HG02840 (cell line): ENCODE data around the gene LIPA.
"Not testable (repeated sequence)": the region's sequence is repeated elsewhere in the genome, so short reads cannot be mapped to it uniquely, and the experiment has no call there.

Experiments
- ATAC-seq: cut with Tn5 transposase; IDR thresholded peaks from one replicate; pipeline ENCODE4 v1.9.1; 2021; ENCODE audit warnings: mild to moderate bottlenecking, moderate library complexity, moderate number of reproducible peaks; ENCODE audit not compliant: unreplicated experiment, low FRiP score

LIPA gene

DNA sequence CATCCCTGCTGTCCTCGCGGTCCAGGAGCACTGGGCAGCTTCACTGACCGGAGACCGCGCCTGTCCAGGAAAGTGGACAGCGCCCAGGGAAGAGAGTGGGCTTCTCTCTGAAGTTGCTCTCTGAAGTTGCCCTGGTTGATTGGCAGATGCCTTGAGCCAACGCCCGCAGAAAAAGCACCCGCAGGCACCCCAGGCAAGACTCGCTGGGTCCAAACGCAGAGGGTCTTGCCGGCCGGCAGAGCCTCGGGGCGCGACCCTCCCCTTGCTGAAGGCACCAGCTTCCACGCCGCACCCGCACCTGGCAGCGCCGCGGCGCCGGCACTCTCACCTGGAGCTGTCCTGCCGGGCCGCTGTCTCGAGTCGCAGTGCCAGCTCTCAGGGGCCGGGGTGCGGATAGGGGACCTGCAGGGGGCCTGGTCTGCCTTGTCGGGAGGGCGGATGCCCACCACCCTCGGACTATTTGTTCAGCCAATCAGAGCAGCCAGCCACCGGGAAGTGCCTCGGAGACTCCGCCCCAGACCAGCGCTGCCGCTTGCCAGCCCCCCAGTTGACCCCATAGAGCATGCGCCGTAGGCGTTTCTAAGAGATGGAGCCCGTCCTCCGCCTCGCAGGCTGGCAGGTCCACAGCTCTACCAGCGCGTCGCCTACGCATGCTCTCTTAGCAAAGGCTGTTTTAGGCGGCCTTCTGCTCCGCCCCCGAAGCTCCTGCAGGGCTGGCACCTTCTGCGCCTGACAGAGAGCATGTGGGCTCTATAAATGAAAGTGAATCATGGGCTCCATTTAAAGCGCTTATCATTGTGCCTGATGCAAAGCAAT lies at the start of gene LIPA:
LIPA (minus strand) TSS at position 367 of the 816 bp plus-strand sequence. CDS start 4,127 bp downstream, outside the sequence.
- ATAC-seq = peak; percentile 98

DNA sequence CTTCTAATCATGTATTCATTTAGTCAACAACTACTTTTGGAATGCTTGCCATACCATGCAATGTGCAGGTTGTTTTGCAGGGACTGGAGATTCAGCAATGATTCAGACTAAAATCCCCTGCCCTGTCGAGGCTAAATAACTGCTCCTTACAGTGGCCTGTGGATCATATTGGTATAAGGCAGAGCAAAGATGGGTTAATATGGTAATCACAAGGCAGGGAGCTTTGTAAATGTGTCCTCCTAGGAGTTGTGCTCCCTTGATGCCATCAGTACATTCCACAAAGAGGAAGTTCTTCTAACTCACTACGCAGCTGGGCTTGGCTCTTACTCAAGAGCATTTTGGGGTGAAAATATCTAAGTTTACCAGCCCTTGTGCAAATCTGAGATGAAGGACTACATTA lies 49.7 kb upstream of the LIPA start:
- no peak for ATAC-seq

DNA sequence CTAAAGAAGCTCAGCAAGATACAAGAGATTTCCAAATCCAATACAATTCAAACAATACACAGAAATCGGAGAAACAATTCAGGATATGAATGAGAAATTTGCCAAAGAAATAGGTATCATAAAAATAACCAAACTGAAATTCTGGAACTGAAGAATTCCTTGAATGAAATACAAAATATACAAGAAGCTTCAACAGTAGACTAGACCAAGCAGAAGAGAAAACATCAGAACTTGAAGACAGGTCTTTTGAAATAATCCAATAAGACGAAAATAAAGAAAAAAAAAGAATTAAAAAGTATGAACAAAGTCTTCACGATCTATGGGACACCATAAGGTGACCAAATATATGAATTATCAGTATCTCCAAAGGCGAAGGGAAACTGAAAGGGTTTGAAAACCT lies 47.5 kb upstream of the LIPA start:
- ATAC-seq = no peak

DNA sequence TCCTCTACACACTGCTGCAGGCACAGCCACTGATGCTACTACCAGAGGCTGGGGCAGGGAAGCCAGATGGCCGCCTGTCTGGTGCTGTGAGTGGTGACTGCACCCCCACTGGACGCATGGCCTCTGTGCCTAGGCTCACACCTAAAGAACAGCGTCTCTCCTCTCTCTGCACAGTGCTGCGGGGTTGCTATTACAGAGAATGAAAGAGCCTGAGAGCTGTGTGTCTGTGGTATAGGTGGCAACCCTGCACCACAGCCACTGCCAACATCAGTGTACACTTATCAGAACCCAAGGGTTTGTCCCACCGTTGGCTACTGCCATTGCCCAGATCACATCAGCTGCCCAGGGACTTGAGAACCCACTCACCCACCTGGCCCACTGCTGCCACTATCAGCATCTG lies 46.2 kb upstream of the LIPA start:
- no peak for ATAC-seq

DNA sequence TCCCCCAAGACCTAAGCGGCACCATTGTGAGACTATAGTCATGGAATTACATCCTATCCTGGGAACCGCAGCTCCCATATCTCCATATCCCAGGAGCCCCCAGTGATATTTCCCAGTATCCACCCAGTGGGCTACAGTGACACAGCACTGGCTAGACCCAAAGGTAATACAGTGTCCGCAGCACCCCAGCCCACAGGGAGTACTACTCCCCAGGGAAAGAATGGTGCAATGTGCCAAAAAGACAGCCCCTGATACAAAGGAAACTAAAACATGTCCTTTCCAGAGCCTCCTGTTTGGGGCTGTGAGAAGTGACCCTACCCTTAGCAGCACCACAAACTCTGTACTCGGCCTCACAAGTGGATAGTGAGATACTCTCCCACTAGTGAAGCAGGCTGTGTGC lies 45.8 kb upstream of the LIPA start:
- no peak for ATAC-seq

DNA sequence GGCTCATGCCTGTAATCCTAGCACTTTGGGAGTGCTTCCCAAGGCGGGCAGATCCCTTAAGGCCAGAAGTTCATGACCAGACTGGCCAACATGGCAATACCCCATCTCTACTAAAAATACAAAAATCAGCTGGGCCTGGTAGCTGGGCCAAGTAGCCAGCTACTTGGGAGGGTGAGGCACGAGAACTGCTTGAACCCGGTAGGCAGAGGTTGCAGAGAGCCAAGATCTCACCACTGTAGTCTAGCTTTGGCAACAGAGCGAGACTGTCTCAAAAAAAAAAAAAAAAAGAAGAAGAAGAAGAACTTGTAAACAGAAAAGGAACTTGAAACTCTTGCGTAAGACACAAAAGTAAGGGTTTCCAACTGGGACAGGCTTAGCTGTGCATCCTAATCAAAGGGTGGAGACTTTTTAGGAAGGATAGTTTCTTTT lies 44.7 kb upstream of the LIPA start:
- no peak for ATAC-seq

DNA sequence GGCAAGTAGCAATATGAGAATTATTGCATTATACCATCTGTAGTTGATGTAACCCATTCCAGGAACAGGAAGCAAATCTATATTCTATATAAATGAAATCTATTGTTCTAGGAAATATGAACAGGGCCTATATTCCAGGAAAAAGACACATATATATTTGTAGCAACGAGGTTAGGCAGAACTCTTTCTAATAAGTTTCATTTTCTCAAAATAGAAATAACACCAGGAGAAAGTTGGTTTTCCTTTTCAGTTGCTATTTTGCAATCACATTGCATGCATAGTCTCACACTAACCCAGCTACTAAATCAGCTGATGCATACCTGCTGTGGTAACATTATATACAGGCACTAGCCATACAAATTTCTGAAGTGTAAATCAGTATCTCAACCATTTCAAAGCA lies 44.0 kb upstream of the LIPA start:
- ATAC-seq = no peak

DNA sequence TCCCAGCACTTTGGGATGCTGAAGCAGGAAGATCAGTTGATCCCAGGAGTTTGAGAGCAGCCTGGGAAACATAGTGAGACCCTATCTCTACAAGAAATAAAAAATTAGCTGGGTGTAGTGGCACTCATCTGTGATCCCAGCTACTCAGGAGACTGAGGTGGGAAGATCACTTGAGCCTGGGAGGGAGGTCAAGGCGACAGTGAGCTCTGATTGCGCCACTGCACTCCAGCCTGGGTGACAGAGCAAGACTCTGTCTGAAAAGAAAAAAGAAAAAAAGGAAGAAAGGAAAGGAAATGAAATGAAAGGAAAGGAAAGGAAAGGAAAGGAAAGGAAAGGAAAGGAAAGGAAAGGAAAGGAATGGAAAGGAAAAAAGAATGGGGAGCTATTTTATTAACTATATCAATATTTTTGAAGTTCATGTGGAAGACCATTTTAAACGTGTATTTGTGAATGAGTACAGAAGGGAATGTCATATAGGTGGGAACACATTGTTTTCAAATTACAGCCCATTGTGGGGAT lies 43.2 kb upstream of the LIPA start:
- ATAC-seq = no peak

DNA sequence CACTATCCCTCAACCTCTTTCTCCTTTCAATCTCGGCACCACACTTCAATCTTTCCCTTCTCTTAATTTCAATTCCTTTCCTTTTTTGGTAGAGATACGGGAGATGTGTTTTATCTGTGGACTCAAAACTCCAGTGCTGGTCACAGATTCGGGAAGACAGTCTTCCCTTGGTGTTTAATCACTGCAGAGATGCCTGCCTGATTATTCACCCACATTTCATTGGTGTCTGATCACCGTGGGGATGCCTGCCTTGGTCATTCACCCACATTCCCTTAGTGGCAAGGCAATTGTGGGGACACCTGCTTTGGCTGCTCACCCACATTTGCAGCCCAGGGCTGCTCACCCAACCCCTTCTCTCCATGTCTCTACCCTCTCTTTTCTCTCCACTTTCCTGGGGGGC lies 33.7 kb upstream of the LIPA start:
- ATAC-seq = not testable (repeated sequence)

DNA sequence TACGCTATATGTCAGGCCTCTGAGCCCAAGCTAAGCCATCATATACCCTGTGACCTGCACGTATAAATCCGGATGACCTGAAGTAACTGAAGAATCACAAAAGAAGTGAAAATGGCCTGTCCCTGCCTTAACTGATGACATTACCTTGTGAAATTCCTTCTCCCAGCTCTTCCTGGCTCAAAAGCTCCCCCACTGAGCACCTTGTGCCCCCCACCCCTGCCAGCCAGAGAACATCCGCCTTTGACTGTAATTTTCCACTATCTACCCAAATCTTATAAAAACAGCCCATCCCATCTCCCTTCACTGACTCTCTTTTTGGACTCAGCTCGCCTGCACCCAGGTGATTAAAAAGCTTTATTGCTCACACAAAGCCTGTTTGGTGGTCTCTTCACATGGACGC lies 33.1 kb upstream of the LIPA start:
- ATAC-seq = not testable (repeated sequence)

DNA sequence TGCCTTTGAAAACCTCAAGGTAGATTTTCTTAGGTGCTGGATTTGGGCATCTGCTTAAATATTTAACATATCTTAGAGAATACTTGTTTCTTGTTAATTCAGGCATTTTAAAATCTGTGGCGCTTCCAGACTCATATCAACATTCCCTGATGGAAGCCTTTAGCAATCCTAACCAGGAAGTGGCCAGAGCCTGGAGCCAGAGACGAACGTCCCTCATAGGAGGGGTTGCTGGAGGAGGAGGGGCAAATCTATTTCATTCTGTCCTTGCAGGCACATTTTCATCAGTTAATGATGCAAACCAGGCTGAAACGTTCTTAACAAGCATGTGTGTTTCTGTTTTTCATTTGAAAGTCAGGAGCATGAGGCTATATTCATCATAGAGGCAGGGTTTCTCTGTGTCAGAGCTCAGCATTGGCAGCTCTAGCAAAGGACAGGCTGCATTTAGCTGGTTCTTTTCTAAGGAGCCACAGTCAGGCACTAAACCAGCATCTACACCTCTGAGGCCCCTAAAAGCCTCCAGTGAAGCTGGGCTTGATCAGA lies 32.4 kb upstream of the LIPA start:
- ATAC-seq = no peak

DNA sequence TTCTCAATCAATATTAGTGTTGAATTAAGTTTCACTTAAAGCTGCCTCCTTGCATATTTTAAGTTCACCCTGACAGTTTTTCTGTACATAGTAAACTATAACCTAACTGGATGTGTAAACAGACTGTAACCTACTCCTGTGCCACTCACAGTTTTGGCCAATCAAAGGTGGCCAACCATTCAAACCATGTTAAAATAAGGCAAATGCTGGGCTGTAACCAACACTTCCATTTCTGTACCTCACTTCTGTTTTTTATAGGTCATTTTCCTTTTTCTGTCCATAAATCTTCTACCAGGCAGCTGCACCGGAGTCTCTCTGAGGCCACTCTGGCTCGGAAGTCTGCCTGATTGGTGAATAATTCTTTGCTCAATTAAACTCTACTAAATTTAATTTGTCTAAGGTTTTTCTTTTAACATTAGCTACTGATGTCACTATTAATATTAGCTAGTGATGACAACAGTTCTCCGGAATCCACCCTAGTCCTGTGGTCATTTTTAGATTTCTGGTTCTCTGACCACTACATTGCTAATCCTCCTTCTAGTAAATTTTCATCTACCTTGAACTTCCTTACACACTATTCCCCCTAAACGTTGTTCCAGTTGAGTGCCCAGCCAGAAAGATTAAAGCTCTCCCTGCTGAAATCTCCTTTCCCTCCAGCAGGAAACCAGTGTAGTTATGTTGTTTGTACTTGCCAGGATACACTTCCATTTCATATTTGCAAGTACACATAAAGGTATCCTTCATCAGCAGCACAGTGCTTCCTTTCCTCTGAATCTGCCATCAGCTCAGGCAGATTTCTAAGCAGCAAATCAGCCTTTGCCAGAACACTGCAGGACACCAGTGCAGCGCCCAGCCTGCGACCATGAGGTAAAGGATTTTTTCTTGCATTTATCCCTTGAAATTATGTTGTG lies 31.7 kb upstream of the LIPA start:
- ATAC-seq = no peak

DNA sequence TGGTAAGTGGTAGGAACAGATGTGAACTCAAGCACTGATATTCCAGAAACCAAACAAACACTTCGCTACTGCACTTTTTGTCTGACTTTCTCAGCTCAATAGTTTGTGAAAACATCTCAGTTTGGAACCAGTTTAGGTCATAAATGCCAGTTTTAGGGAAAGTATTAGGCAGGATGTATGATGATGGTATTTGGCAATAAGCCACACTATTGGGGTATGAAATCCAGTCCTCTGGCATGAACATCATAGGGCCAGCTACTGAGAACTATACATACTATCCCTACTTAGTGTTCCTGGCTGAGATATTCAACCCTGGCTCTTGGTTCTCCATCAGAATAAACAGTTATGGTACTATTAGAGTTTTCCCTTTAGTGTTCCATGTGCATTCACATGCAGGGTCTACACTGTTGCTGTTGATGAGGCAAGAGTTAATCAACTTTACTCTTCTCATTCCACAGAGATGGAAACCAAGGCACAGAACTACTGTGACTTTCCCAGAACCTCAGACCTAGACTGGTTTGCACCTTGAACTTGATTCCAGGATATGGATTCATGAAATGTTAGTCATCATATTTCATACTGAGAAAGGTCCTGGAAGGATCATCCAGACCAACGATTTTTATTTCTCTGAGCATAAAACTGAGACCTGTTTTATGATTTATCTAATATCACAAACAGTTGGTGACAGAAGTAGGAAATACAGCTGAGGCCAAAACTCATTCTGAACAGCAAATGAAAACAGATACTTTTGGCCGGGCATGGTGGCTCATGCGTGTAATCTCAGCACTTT lies 30.2 kb upstream of the LIPA start:
- ATAC-seq = no peak

DNA sequence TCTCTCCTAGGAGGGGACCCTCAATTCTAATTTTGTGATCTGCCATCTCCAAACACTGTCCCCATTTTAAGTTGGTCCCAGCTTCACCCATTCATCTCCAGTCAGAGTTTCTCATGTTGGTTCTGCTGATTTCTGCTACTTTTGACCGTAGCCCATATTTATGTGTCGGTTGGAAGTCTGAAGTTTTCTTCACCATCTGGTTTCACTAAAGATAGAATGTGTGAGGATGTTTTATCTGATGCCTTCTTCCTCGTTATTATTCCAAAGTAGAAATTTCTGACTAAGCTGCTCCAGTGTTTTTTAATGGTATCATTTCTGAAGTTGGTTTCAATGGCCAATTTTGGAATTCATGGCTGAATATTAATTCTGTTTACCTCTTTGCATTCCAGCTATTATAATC lies 28.9 kb upstream of the LIPA start:
- ATAC-seq = no peak

DNA sequence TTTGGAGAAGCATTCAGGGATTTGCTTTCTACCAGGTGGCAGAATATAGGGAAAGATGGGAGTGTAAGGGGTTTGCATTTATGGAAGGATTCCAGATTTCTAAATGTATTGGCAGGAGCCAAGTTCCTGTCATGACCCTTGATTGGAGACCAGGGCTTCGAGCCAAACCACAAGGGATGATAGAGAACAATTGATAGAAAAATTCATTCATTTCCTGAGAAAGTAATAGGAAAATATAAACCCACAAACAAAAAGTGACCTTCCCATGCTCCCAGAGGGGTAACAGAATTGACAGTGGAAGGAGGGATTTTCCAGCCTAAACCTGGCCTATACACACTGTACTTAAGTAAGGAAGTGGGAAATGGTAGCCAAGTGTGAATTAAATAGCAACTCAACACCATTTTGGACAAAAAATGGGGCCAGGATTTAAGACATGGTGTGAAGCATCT lies 27.9 kb upstream of the LIPA start:
- no peak for ATAC-seq

DNA sequence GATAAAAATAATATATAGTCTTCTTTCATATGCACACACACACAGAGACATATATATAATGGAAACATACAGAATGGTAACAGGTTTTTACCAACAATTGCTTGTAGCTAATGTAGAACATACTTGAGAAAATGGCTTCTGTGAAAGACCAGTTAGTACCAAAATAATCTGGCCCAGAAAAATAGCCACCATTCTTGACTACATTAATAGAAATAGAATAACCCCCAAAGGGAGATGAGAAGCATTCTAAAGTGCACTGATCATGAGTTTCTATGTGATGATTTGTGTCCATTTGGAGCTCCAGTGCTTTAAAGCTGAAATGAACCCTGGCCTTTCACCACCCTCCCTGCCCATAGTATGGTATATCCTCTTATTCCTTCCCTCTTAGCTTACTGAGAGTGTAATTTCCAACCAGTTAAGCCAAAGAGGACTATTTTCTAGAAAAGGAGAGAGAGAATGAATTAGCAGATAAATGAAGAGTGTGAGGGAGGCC lies 27.4 kb upstream of the LIPA start:
- ATAC-seq = no peak

DNA sequence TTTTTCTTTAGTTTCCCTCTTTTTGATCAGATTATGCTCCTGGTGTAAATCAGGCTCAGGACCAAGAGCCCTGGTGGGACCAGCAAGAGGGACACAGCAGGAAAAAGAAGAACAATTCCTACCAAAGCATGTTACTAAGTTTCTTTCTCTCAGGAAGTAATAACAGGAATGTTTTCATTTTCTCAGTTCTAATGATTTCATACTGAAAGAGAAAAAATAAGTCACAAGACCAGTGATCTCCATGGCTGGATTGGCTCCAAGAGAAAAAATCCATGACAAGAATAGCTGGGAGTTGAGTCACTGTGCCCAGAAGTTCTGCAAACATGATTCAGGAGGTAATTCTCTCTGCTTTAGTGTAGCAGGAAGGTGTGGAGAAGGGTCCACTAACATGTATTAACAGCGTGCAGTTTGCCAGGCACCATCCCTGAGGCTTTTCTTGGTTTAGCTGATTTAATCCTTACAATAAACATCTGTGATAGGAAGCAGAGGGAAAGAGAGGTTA lies 26.5 kb upstream of the LIPA start:
- ATAC-seq = no peak

DNA sequence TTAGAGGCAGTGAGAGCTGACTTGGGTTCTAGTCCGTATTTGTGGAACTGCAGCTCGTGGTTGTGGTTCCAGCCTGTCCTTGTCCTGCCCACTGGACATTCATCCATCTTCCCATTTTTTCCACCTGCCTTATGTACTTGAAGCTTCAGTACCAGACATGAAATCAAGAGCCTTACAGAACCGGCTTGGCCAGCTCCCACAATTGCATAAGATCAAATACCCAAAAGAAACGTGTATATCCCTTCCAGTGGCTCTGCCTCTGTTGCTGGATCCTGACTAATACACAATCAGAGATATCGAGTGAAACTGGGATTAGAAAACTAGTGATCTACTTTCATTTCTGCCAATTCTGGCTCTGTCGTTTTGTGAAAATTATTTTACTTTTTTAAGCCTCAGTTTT lies 23.8 kb upstream of the LIPA start:
- no peak for ATAC-seq

DNA sequence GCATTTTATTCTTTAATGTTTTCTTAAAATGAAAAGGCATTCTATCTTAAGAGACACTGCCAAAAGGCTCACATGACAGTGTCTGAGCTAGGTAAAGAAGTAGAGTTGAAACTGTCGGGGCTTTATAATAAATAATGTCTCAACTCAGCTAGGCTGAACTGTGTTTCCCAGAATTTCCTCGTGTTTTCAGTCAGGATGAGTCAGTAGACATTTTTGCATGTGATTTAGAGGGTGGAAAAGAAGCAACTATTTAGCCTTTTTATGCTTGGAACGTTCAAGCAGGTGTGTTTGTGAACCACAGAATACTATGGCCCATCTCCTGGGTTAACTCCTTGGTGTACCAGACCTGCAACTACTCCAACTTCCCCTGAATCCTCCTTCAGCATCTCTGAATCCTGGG lies 23.4 kb upstream of the LIPA start:
- ATAC-seq = no peak

DNA sequence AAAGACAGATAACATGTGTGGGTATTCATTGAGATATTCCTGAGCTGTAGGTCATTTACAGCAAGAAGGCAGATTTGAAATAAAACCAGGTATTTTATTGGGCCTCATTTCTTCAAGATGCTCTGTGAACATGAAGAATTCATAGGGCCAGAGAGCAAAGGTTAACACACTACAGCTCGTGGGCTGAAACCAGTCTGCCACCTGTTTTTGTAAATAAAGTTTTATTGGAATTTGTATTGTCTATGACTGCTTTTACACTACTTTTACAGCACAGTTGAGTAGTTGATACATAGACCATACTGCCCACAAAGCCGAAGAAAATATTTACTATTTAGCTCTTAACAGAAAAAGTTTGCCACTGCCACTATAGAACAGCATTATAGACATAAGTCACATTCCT lies 22.1 kb upstream of the LIPA start:
- ATAC-seq = no peak
